H1 (cell line): ENCODE results near the gene TRIM67. TPM values are rescaled to one million over a fixed set of nuclear protein-coding genes. Genes with fewer than 3 reads are reported as not detected.

Source experiments
- CTCF ChIA-PET: fragments of 300-600 bp; sonication (Branson Sonifier 250); formaldehyde crosslinking; loops from one replicate; lab custom pipeline; 2021; ENCODE audit not compliant: partially characterized antibody; lab: Charles Lee
- POLR2A ChIA-PET: fragments of 300-600 bp; sonication (Branson Sonifier 250); formaldehyde crosslinking; loops from one replicate; lab custom pipeline; 2021; ENCODE audit warnings: inconsistent platforms; ENCODE audit not compliant: partially characterized antibody; lab: Charles Lee
- DNase-seq, 2 experiments: peaks; one replicate each; pipeline versions ENCODE4 v3.0.0 to v3.0.0-alpha.2; 2010 to 2022; ENCODE audit warnings: low spot score in 2 of 2, low read depth in 1 of 2, mixed read lengths in 1 of 2
- FAIRE-seq: peaks from 2 replicates; lab custom pipeline; 2011; peaks lifted over from hg19 to GRCh38; lab: Jason Lieb, UNC
- H2AFZ ChIP-seq: 2 replicates; pipeline ENCODE4 v1.8.1; 2012; ENCODE audit warnings: low read length, inconsistent platforms
- H2AK5ac ChIP-seq: 2 replicates; pipeline ENCODE4 v1.6.1; 2013; ENCODE audit warnings: low read depth, low read length
- H2BK120ac ChIP-seq: replicated peaks from 2 replicates; pipeline ENCODE3; 2013; ENCODE audit warnings: low read depth, low read length, inconsistent platforms
- H2BK12ac ChIP-seq: 2 replicates; pipeline ENCODE4 v1.6.1; 2013; ENCODE audit warnings: low read depth, low read length
- H2BK15ac ChIP-seq: 2 replicates; pipeline ENCODE4 v1.6.1; 2013; ENCODE audit warnings: low read length
- H2BK20ac ChIP-seq: 2 replicates; pipeline ENCODE4 v1.6.1; 2013; ENCODE audit warnings: low read length
- H2BK5ac ChIP-seq: 2 replicates; pipeline ENCODE4 v1.6.1; 2013; ENCODE audit warnings: low read depth, low read length
- H3K14ac ChIP-seq: 2 replicates; pipeline ENCODE4 v1.6.1; 2013; ENCODE audit warnings: inconsistent platforms; ENCODE audit not compliant: insufficient read length
- H3K18ac ChIP-seq: 2 replicates; pipeline ENCODE4 v1.6.1; 2013; ENCODE audit warnings: low read length; ENCODE audit errors: extremely low read depth
- H3K23ac ChIP-seq: 2 replicates; pipeline ENCODE4 v1.6.1; 2013; ENCODE audit warnings: inconsistent platforms; ENCODE audit not compliant: insufficient read length
- H3K23me2 ChIP-seq: 2 replicates; pipeline ENCODE4 v1.6.1; 2013; ENCODE audit warnings: low read depth, low read length
- H3K27ac ChIP-seq: 2 replicates; pipeline ENCODE4 v1.6.1; 2011; ENCODE audit warnings: low read depth, low read length, inconsistent platforms
- H3K27me3 ChIP-seq, 4 experiments: replicated peaks in 1 of 4; 1 replicate in 1 of 4; 2 replicates in 3 of 4; pipeline versions ENCODE4 v1.6.1 to v1.8.1; 2011 to 2013; ENCODE audit warnings: low read length in 3 of 4, mild to moderate bottlenecking in 3 of 4, inconsistent platforms in 2 of 4, mixed read lengths in 2 of 4, moderate library complexity in 1 of 4; ENCODE audit not compliant: control insufficient read depth in 3 of 4, insufficient read depth in 3 of 4; ENCODE audit errors: extremely low read depth in 1 of 4
- H3K36me3 ChIP-seq, 4 experiments: 2 replicates each; pipeline versions ENCODE4 v1.6.1 to v1.8.1; 2011 to 2013; ENCODE audit warnings: mild to moderate bottlenecking in 4 of 4, low read length in 3 of 4, moderate library complexity in 2 of 4, control low read depth in 1 of 4, inconsistent platforms in 1 of 4; ENCODE audit not compliant: insufficient read depth in 4 of 4, control insufficient read depth in 2 of 4
- H3K4ac ChIP-seq: replicated peaks from 2 replicates; pipeline ENCODE3; 2013; ENCODE audit warnings: low read length, low read depth, mixed read lengths, inconsistent platforms; ENCODE audit not compliant: insufficient read length
- H3K4me1 ChIP-seq, 4 experiments: replicated peaks in 1 of 4; 1 replicate in 1 of 4; 2 replicates in 3 of 4; pipeline versions ENCODE4 v1.6.1 to v1.8.1; 2011 to 2013; ENCODE audit warnings: low read length in 3 of 4, inconsistent platforms in 2 of 4, mixed read lengths in 1 of 4; ENCODE audit not compliant: insufficient read depth in 4 of 4, control insufficient read depth in 3 of 4
- H3K4me2 ChIP-seq, 2 experiments: 2 replicates each; pipeline versions ENCODE4 v1.6.1 to v1.8.1; 2011 to 2013; ENCODE audit warnings: low read depth in 2 of 2, low read length in 2 of 2, control low read depth in 1 of 2, inconsistent platforms in 1 of 2, mild to moderate bottlenecking in 1 of 2; ENCODE audit not compliant: insufficient read depth in 1 of 2
- H3K4me3 ChIP-seq, 4 experiments: fragments of 200-600, 300-600 bp in 1 of 4; sonication (generic), shearing (Covaris generic), sonication (Bioruptor Twin) in 1 of 4; 2 replicates each; pipeline versions ENCODE4 v1.5.1 to v1.8.1; 2011 to 2016; ENCODE audit warnings: low read length in 4 of 4, low read depth in 3 of 4, control low read depth in 2 of 4, inconsistent platforms in 2 of 4, mild to moderate bottlenecking in 2 of 4, mixed read lengths in 1 of 4, moderate library complexity in 1 of 4; ENCODE audit not compliant: insufficient read depth in 2 of 4; ENCODE audit errors: extremely low read depth in 1 of 4
- H3K56ac ChIP-seq: replicated peaks from 2 replicates; pipeline ENCODE3; 2013; ENCODE audit warnings: low read depth, mild to moderate bottlenecking, mixed read lengths, low read length, inconsistent platforms; ENCODE audit not compliant: insufficient read length
- H3K79me1 ChIP-seq: 2 replicates; pipeline ENCODE4 v1.6.1; 2013; ENCODE audit warnings: low read depth, low read length, control low read depth
- H3K79me2 ChIP-seq, 2 experiments: 2 replicates each; pipeline versions ENCODE4 v1.6.1 to v1.8.1; 2012 to 2013; ENCODE audit warnings: low read length in 2 of 2, mild to moderate bottlenecking in 2 of 2, inconsistent platforms in 1 of 2; ENCODE audit not compliant: insufficient read depth in 2 of 2, control insufficient read depth in 1 of 2
- H3K9ac ChIP-seq, 4 experiments: replicated peaks in 1 of 4; 1 replicate in 1 of 4; 2 replicates in 3 of 4; pipeline versions ENCODE4 v1.6.1 to v1.8.1; 2011 to 2013; ENCODE audit warnings: low read depth in 3 of 4, low read length in 3 of 4, control low read depth in 2 of 4, mild to moderate bottlenecking in 2 of 4, moderate library complexity in 2 of 4, inconsistent platforms in 1 of 4; ENCODE audit errors: extremely low read depth in 1 of 4
- H3K9me3 ChIP-seq, 2 experiments: 2 replicates each; pipeline versions ENCODE4 v1.6.1 to v1.8.1; 2012 to 2013; ENCODE audit warnings: mild to moderate bottlenecking in 2 of 2, moderate library complexity in 2 of 2, control low read depth in 1 of 2, inconsistent platforms in 1 of 2, low read depth in 1 of 2, low read length in 1 of 2, mixed read lengths in 1 of 2; ENCODE audit not compliant: insufficient read depth in 2 of 2
- H4K20me1 ChIP-seq, 2 experiments: replicated peaks in 1 of 2; 2 replicates each; pipeline versions ENCODE3 to v1.8.1; 2011 to 2013; ENCODE audit warnings: inconsistent platforms in 2 of 2, low read length in 2 of 2, mild to moderate bottlenecking in 1 of 2; ENCODE audit not compliant: insufficient read depth in 2 of 2, control insufficient read depth in 1 of 2
- H4K5ac ChIP-seq: 2 replicates; pipeline ENCODE4 v1.6.1; 2013; ENCODE audit warnings: low read length, low read depth, mixed read lengths, inconsistent platforms; ENCODE audit not compliant: insufficient read length
- H4K8ac ChIP-seq: 2 replicates; pipeline ENCODE4 v1.8.0; 2013; ENCODE audit warnings: mild to moderate bottlenecking, moderate library complexity, low read length, inconsistent platforms; ENCODE audit not compliant: insufficient read depth; ENCODE audit errors: extremely low read depth
- H4K91ac ChIP-seq: replicated peaks from 2 replicates; pipeline ENCODE3; 2013; ENCODE audit warnings: low read length, mixed read lengths, inconsistent platforms; ENCODE audit not compliant: insufficient read length
- CEBPB ChIP-seq: IDR thresholded peaks from 2 replicates; pipeline ENCODE4 v1.6.1; 2012; ENCODE audit warnings: low read depth, low read length
- CHD1 ChIP-seq: IDR thresholded peaks from 2 replicates; pipeline ENCODE4 v1.6.1; 2012; ENCODE audit warnings: low read depth, low read length, improper control_type of control experiment
- CTCF ChIP-seq, 3 experiments: IDR thresholded peaks; 1 replicate in 2 of 3; 2 replicates in 1 of 3; pipeline versions ENCODE4 v1.5.1 to v1.6.1; 2011; ENCODE audit warnings: low read length in 3 of 3, mild to moderate bottlenecking in 3 of 3, inconsistent platforms in 2 of 3, low read depth in 1 of 3, moderate library complexity in 1 of 3; ENCODE audit not compliant: insufficient read depth in 1 of 3; ENCODE audit errors: control extremely low read depth in 1 of 3
- E2F6 ChIP-seq: IDR thresholded peaks from 2 replicates; pipeline ENCODE4 v1.6.1; 2012; ENCODE audit warnings: inconsistent platforms
- EZH2 ChIP-seq: fragments of 200-600 bp; sonication (generic); IDR thresholded peaks from 2 replicates; pipeline ENCODE4 v1.7.1; 2012; ENCODE audit warnings: low read depth, mild to moderate bottlenecking, moderate library complexity, low read length, inconsistent platforms; ENCODE audit not compliant: severe bottlenecking
- GABPA ChIP-seq: IDR thresholded peaks from 2 replicates; pipeline ENCODE4 v1.6.1; 2011; ENCODE audit warnings: mild to moderate bottlenecking, low read length, moderate library complexity, borderline replicate concordance; ENCODE audit not compliant: insufficient read depth
- MAFK ChIP-seq: IDR thresholded peaks from 2 replicates; pipeline ENCODE4 v1.6.1; 2012; ENCODE audit warnings: low read depth, mild to moderate bottlenecking, improper control_type of control experiment, low read length
- PHF8 ChIP-seq: fragments of 200-600 bp; sonication (generic); conservative IDR thresholded peaks from 2 replicates; pipeline ENCODE4 v1.7.1; 2012; ENCODE audit warnings: low read depth, mild to moderate bottlenecking, inconsistent platforms, low read length, moderate library complexity
- SIN3A ChIP-seq, 2 experiments: IDR thresholded peaks in 1 of 2; conservative IDR thresholded peaks in 1 of 2; 2 replicates each; pipeline ENCODE4 v1.6.1; 2011 to 2012; ENCODE audit warnings: low read length in 2 of 2, improper control_type of control experiment in 1 of 2, low read depth in 1 of 2, mild to moderate bottlenecking in 1 of 2
- SRF ChIP-seq: IDR thresholded peaks from 2 replicates; pipeline ENCODE4 v1.6.1; 2011; ENCODE audit warnings: mild to moderate bottlenecking, low read depth, low read length, moderate library complexity
- SUZ12 ChIP-seq: fragments of 200-600 bp; sonication (generic); IDR thresholded peaks from 2 replicates; pipeline ENCODE4 v1.6.1; 2012; ENCODE audit warnings: mild to moderate bottlenecking, inconsistent platforms, low read length, moderate library complexity, mixed read lengths
- WGBS, 2 experiments: shearing (Covaris generic) in 1 of 2; methylation state at CpG; one replicate each; pipeline versions ENCODE4 v1.1.6 to v1.1.7; 2013 to 2015; ENCODE audit warnings: low lambda C conversion rate in 2 of 2, mixed read lengths in 2 of 2, inconsistent platforms in 1 of 2, low coverage in 1 of 2, missing lambda C conversion rate in 1 of 2; ENCODE audit not compliant: insufficient replicate concordance in 2 of 2, insufficient coverage in 1 of 2, insufficient read length in 1 of 2; ENCODE audit errors: extremely low coverage in 1 of 2, missing lambda C conversion rate in 1 of 2; 5-methylcytosine and 5-hydroxymethylcytosine counted together
- polyA plus RNA-seq, 7 experiments: library from polyadenylated mRNA; depleted of rRNA in 3 of 7; stranded (reverse) in 5 of 7; unstranded in 2 of 7; fragments of >200 nt in 5 of 7; fragments of 200-250 nt in 2 of 7; gene quantifications; 1 replicate in 5 of 7; 2 replicates in 1 of 7; 4 replicates in 1 of 7; pipeline versions ENCODE4 v1.2.1 to v1.2.3, GENCODE V29; 2011 to 2013; ENCODE audit warnings: missing spikeins in 2 of 7, mixed read lengths in 2 of 7
- total RNA-seq: library from RNA; stranded (reverse); fragmentation: NEBNext Ultra II Directional; extraction: Animal tissue kit (Norgen Biotek cat#: 25700); gene quantifications from 2 replicates; pipeline ENCODE4 v1.2.1, GENCODE V29; 2021

The TRIM67 gene
- total and polyA plus RNA-seq, 2 of the 8 experiments (the other 6 are each of a cell fraction or from before 2014, with no cell fraction given), result under 0.01 TPM; not detected in 1

- Histone ChIP-seq H2BK12ac (no peak overlapping the region), H2AK5ac (no peak overlapping the region), H3K56ac (no peak overlapping the region), H2BK5ac (no peak overlapping the region), H4K20me1 (peaks cover 0 to 3% of the 10 kb centered on the region in 2 experiments), H3K79me1 (no peaks in the 10 kb centered on the region), H3K79me2 (no peaks in the 10 kb centered on the region), H3K27me3 (no peaks in the 10 kb centered on the region), H3K9me3 (no peaks in the 10 kb centered on the region), H3K23ac (no peak overlapping the region), H4K8ac (no peak overlapping the region), H3K4me2 (no peak overlapping the region), H2BK20ac (no peak overlapping the region), H3K27ac (no peak overlapping the region), H2BK15ac (no peak overlapping the region), H3K9ac (no peak overlapping the region), H2BK120ac (no peak overlapping the region), H3K14ac (no peak overlapping the region), H3K36me3 (peaks cover 0 to 2% (median 1%) of the 10 kb centered on the region in 4 experiments; a peak in 2 of 8 replicates), H3K4me3 (no peak overlapping the region), H3K4me1 (no peaks in the 10 kb centered on the region), H2AFZ (no peak overlapping the region), H3K23me2 (no peaks in the 10 kb centered on the region), H3K18ac (no peak overlapping the region), H4K91ac (no peak overlapping the region), H3K4ac (no peak overlapping the region), H4K5ac (no peak overlapping the region)
- CTCF ChIA-PET, result no interaction called here
- 85% methylated on average over 10 of the region's 10 CpGs; no CpG with 5 or more reads in 1 of the 2 experiments for WGBS, 2 experiments
- FAIRE-seq (no peak), DNase-seq (no peak)
- POLR2A ChIA-PET, result no interaction called here
- no peak for TF ChIP-seq CEBPB
- TF ChIP-seq CHD1, result no peak
- TF ChIP-seq SIN3A (conservative IDR thresholded peaks at IDR 0.05 in 1 of 2, IDR thresholded peaks at IDR 0.05 in 1 of 2; ENCODE audit: low read depth in 1 of 2, low read length in 2 of 2), result no peak
- TF ChIP-seq SUZ12, result no peak
- TF ChIP-seq SRF, result no peak
- TF ChIP-seq GABPA, result no peak
- TF ChIP-seq MAFK, result no peak
- TF ChIP-seq PHF8, result no peak
- no peak for TF ChIP-seq EZH2
- TF ChIP-seq CTCF (IDR thresholded peaks at IDR 0.05; ENCODE audit: control extremely low read depth in 1 of 3, insufficient read depth in 1 of 3, low read depth in 1 of 3, low read length in 3 of 3), result no peak
- no peak for TF ChIP-seq E2F6
Measured at GRCh38 chr1:231231511-231231910, 69.7 kb downstream of the TRIM67 start.
